ENCODE results near the gene TTC1.

DNA sequence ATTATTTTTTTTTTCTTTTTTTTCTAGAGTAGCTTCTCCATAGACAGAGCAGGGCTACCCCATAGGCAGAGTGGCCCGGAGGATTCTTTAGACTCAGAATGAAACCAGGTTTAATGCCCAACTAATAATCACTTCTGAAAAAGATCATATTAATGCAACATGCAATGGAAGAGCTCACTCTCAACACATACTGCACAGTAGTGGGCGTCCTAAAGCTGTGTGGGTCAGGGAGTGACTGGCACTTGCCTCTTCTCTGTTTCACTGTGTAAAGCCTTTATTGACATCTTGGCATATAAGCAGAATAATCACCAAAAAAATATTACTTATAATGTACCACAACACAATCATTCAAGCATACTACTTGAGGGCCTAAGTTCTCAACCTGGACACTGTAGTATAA lies 99.2 kb downstream of the TTC1 start:
- TF ChIP-seq, protein P1, sequence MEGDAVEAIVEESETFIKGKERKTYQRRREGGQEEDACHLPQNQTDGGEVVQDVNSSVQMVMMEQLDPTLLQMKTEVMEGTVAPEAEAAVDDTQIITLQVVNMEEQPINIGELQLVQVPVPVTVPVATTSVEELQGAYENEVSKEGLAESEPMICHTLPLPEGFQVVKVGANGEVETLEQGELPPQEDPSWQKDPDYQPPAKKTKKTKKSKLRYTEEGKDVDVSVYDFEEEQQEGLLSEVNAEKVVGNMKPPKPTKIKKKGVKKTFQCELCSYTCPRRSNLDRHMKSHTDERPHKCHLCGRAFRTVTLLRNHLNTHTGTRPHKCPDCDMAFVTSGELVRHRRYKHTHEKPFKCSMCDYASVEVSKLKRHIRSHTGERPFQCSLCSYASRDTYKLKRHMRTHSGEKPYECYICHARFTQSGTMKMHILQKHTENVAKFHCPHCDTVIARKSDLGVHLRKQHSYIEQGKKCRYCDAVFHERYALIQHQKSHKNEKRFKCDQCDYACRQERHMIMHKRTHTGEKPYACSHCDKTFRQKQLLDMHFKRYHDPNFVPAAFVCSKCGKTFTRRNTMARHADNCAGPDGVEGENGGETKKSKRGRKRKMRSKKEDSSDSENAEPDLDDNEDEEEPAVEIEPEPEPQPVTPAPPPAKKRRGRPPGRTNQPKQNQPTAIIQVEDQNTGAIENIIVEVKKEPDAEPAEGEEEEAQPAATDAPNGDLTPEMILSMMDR (IDR thresholded peaks at IDR 0.05) = no peak
- no peak for TF ChIP-seq POLR2AphosphoS5 (IDR thresholded peaks at IDR 0.05)
- no peak for TF ChIP-seq POLR2A (IDR thresholded peaks at IDR 0.05)
